ENCODE measurements around the gene HES1. TPM values are rescaled to one million over a fixed set of nuclear protein-coding genes. Genes with fewer than 3 reads are reported as not detected.

The HES1 gene
- total and polyA plus RNA-seq, 4 donors, result 28.7 to 58.9 (median 43.8) TPM

DNA sequence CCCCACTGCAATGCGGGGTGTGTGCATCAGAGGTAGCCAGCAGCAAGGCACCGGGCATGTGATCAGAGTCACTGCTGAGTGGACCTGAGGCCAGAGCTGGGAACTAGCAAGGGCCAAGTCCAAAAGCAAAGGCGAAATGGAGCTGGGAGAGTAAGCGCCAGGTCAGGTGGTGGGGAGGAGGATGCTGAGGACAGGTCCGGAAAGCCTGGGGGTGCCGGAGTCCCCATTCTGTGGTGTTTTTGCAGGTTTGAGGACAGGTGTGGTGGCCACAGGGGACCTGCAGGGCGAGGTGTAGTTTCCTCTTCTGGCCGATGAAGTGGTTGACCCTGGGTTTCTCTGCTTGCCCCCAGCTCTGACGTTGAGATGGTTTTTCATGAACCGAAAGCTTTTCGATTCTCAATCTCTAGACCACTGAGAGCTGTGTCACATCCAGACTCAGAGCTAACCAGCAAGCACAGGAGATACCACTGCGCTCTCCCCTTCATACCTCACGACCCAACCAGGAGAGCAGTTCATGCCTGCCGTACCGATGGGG is 35.0 kb upstream of the HES1 start:
- DNase-seq (ENCODE audit: low read depth in 4 of 6, low spot score in 6 of 6), result no peak
- H3K4me1 ChIP-seq (ENCODE audit: control insufficient read depth, insufficient read depth, low read length), result peaks cover 29% of the 10 kb centered on the region
- H3K9me3 ChIP-seq (ENCODE audit: control insufficient read depth, insufficient read depth, low read length), result no peaks in the 10 kb centered on the region
- H3K27ac ChIP-seq (ENCODE audit: low read depth, low read length), result no peak overlapping the region
- H3K4me3 ChIP-seq (ENCODE audit: low read depth, low read length), result no peak overlapping the region
- no peaks in the 10 kb centered on the region for H3K36me3 ChIP-seq (ENCODE audit: control insufficient read depth, insufficient read depth, low read length)
- WGBS (ENCODE audit: insufficient coverage), result 81% methylated on average over 13 of the region's 15 CpGs
- peaks cover 13% of the 10 kb centered on the region for H3K27me3 ChIP-seq (ENCODE audit: control insufficient read depth, insufficient read depth, low read length)

DNA sequence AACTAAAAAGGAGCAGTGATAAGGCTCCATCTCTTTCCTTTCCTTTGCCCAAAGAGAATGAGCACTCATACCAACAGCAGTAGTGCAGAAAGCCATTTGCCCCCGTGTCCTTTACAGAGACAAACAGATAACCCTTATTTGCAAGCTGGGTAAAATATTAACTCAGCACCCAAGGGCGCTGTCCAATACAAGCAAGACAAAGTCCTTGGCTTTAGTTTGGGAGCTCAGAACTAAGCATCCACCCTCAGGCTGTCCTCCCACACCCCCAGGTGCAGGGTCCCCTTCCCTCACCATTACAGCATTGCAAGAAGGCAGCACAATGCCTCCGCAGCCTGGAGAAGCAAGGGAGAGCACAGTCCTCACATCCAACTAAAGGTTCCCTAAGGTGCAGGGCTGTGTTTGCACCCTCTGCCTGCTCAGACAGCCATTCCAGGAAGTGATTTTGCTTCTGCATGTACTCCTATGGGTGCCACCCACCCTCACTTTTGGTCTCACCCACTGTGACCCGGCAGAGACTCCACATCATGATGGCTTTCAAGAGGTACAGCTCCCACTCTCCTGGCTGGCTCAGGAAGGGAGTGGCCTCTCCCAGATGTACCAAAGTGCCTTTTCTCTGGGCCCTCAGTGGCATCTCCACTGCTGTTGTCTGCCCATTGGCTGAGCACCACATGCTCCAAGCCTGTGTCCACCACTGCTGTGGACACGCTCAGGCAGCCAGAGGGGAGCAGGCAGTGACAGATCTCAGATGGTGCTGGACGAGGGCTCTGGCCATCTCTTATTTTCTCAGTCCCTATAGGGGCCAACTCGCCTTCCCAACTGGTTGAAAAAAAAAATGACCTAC is 34.1 kb upstream of the HES1 start:
- 95% methylated on average over 6 of the region's 7 CpGs for WGBS (ENCODE audit: insufficient coverage)
- no peaks in the 10 kb centered on the region for H3K9me3 ChIP-seq (ENCODE audit: control insufficient read depth, insufficient read depth, low read length)
- H3K4me3 ChIP-seq (ENCODE audit: low read depth, low read length), result no peak overlapping the region
- H3K27me3 ChIP-seq (ENCODE audit: control insufficient read depth, insufficient read depth, low read length), result peaks cover 13% of the 10 kb centered on the region
- H3K4me1 ChIP-seq (ENCODE audit: control insufficient read depth, insufficient read depth, low read length), result peaks cover 29% of the 10 kb centered on the region
- DNase-seq (ENCODE audit: low read depth in 4 of 6, low spot score in 6 of 6), result no peak
- no peak overlapping the region for H3K27ac ChIP-seq (ENCODE audit: low read depth, low read length)
- H3K36me3 ChIP-seq (ENCODE audit: control insufficient read depth, insufficient read depth, low read length), result no peaks in the 10 kb centered on the region

- Histone ChIP-seq H3K36me3 (ENCODE audit: control insufficient read depth, insufficient read depth, low read length) (no peaks in the 10 kb centered on the region), H3K4me1 (ENCODE audit: control insufficient read depth, insufficient read depth, low read length) (peaks cover 24% of the 10 kb centered on the region), H3K27ac (ENCODE audit: low read depth, low read length) (no peak overlapping the region), H3K27me3 (ENCODE audit: control insufficient read depth, insufficient read depth, low read length) (peaks cover 13% of the 10 kb centered on the region), H3K9me3 (ENCODE audit: control insufficient read depth, insufficient read depth, low read length) (no peaks in the 10 kb centered on the region), H3K4me3 (ENCODE audit: low read depth, low read length) (no peak overlapping the region)
- no peak for DNase-seq (ENCODE audit: low read depth in 4 of 6, low spot score in 6 of 6)
- WGBS (ENCODE audit: insufficient coverage), result 56% methylated on average over 3 of the region's 5 CpGs
These were observed 33.5 kb upstream of the HES1 start for GRCh38 chr3:194102436-194102835.

- peaks cover 13% of the 10 kb centered on the region for H3K4me1 ChIP-seq (ENCODE audit: control insufficient read depth, insufficient read depth, low read length)
- H3K27ac ChIP-seq (ENCODE audit: low read depth, low read length), result no peak overlapping the region
- 72% methylated on average over 2 of the region's 7 CpGs for WGBS (ENCODE audit: insufficient coverage)
- H3K27me3 ChIP-seq (ENCODE audit: control insufficient read depth, insufficient read depth, low read length), result peaks cover 13% of the 10 kb centered on the region
- no peaks in the 10 kb centered on the region for H3K36me3 ChIP-seq (ENCODE audit: control insufficient read depth, insufficient read depth, low read length)
- DNase-seq (ENCODE audit: low read depth in 4 of 6, low spot score in 6 of 6), result no peak
- H3K9me3 ChIP-seq (ENCODE audit: control insufficient read depth, insufficient read depth, low read length), result no peaks in the 10 kb centered on the region
- no peak overlapping the region for H3K4me3 ChIP-seq (ENCODE audit: low read depth, low read length)
These were observed 32.4 kb upstream of the HES1 start for GRCh38 chr3:194103505-194103904.

DNA sequence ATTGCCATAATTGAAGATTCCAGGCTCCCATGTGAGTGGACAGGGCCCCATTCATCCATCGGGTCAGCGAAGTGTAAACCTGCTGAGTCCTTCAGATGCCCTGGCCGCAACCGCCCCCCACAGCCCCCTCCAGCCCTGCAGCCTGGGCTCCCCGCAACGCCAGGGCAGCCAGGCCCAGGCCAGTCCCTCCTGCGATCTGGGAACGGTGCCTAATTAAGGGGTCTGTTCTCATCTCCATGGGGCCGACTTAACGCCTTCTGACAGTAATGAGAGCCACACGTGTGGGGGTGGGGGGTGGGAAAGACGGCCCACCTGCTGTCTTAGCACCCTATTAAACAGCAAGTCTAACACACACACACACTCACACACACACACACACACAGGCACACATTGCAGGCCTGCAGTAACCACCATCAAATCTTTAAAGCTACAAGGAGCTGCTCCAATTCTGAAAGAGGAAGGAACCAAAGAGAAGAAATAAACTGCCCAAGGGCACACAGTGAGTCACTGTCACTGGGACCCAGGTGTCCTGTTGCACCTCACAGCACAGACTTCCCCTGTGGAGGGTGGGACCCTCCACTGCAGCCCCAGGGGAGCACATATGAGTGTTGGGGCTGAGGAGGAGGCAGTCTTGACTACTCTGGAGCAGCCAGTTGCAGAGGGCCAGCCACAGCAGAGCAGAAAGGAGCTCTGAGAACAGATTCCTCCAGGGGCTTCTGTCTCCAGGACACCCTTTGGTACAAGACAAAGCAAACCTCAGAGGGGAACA is 31.8 kb upstream of the HES1 start:
- peaks cover 12% of the 10 kb centered on the region for H3K4me1 ChIP-seq (ENCODE audit: control insufficient read depth, insufficient read depth, low read length)
- H3K27me3 ChIP-seq (ENCODE audit: control insufficient read depth, insufficient read depth, low read length), result peaks cover 13% of the 10 kb centered on the region
- H3K36me3 ChIP-seq (ENCODE audit: control insufficient read depth, insufficient read depth, low read length), result no peaks in the 10 kb centered on the region
- WGBS (ENCODE audit: insufficient coverage), result 12% methylated on average over 4 of the region's 12 CpGs
- no peak overlapping the region for H3K4me3 ChIP-seq (ENCODE audit: low read depth, low read length)
- DNase-seq (ENCODE audit: low read depth in 4 of 6, low spot score in 6 of 6), result peak in 2 of 6 donors; percentile 48 to 79
- no peak overlapping the region for H3K27ac ChIP-seq (ENCODE audit: low read depth, low read length)
- no peaks in the 10 kb centered on the region for H3K9me3 ChIP-seq (ENCODE audit: control insufficient read depth, insufficient read depth, low read length)

- H3K27me3 ChIP-seq (ENCODE audit: control insufficient read depth, insufficient read depth, low read length), result peaks cover 11% of the 10 kb centered on the region
- 94% methylated on average over 6 of the region's 9 CpGs for WGBS (ENCODE audit: insufficient coverage)
- H3K4me3 ChIP-seq (ENCODE audit: low read depth, low read length), result no peak overlapping the region
- H3K4me1 ChIP-seq (ENCODE audit: control insufficient read depth, insufficient read depth, low read length), result peaks cover 12% of the 10 kb centered on the region
- H3K27ac ChIP-seq (ENCODE audit: low read depth, low read length), result no peak overlapping the region
- no peaks in the 10 kb centered on the region for H3K36me3 ChIP-seq (ENCODE audit: control insufficient read depth, insufficient read depth, low read length)
- no peaks in the 10 kb centered on the region for H3K9me3 ChIP-seq (ENCODE audit: control insufficient read depth, insufficient read depth, low read length)
- DNase-seq (ENCODE audit: low read depth in 4 of 6, low spot score in 6 of 6), result no peak
These were observed 30.7 kb upstream of the HES1 start for GRCh38 chr3:194105292-194105691.

- WGBS (ENCODE audit: insufficient coverage), result no CpG with 5 or more reads among the region's 1 CpG
- no peak for DNase-seq (ENCODE audit: low read depth in 4 of 6, low spot score in 6 of 6)
- Histone ChIP-seq H3K36me3 (ENCODE audit: control insufficient read depth, insufficient read depth, low read length) (no peaks in the 10 kb centered on the region), H3K4me1 (ENCODE audit: control insufficient read depth, insufficient read depth, low read length) (peaks cover 12% of the 10 kb centered on the region), H3K27me3 (ENCODE audit: control insufficient read depth, insufficient read depth, low read length) (peaks cover 9% of the 10 kb centered on the region), H3K9me3 (ENCODE audit: control insufficient read depth, insufficient read depth, low read length) (no peaks in the 10 kb centered on the region), H3K4me3 (ENCODE audit: low read depth, low read length) (no peak overlapping the region), H3K27ac (ENCODE audit: low read depth, low read length) (no peak overlapping the region)
These were observed 28.8 kb upstream of the HES1 start for GRCh38 chr3:194107107-194107506.

GRCh38 chr3:194109192-194109863 is 26.6 kb upstream of the HES1 start:
- peaks cover 4% of the 10 kb centered on the region for H3K4me1 ChIP-seq (ENCODE audit: control insufficient read depth, insufficient read depth, low read length)
- DNase-seq (ENCODE audit: low read depth in 4 of 6, low spot score in 6 of 6), result no peak
- WGBS (ENCODE audit: insufficient coverage), result no CpG with 5 or more reads among the region's 3 CpGs
- no peak overlapping the region for H3K4me3 ChIP-seq (ENCODE audit: low read depth, low read length)
- no peaks in the 10 kb centered on the region for H3K9me3 ChIP-seq (ENCODE audit: control insufficient read depth, insufficient read depth, low read length)
- no peaks in the 10 kb centered on the region for H3K36me3 ChIP-seq (ENCODE audit: control insufficient read depth, insufficient read depth, low read length)
- H3K27me3 ChIP-seq (ENCODE audit: control insufficient read depth, insufficient read depth, low read length), result peaks cover 3% of the 10 kb centered on the region
- no peak overlapping the region for H3K27ac ChIP-seq (ENCODE audit: low read depth, low read length)

- H3K4me1 ChIP-seq (ENCODE audit: control insufficient read depth, insufficient read depth, low read length), result no peaks in the 10 kb centered on the region
- H3K27me3 ChIP-seq (ENCODE audit: control insufficient read depth, insufficient read depth, low read length), result no peaks in the 10 kb centered on the region
- DNase-seq (ENCODE audit: low read depth in 4 of 6, low spot score in 6 of 6), result no peak
- WGBS (ENCODE audit: insufficient coverage), result 77% methylated on average over 7 of the region's 9 CpGs
- no peak overlapping the region for H3K27ac ChIP-seq (ENCODE audit: low read depth, low read length)
- H3K36me3 ChIP-seq (ENCODE audit: control insufficient read depth, insufficient read depth, low read length), result no peaks in the 10 kb centered on the region
- no peaks in the 10 kb centered on the region for H3K9me3 ChIP-seq (ENCODE audit: control insufficient read depth, insufficient read depth, low read length)
- no peak overlapping the region for H3K4me3 ChIP-seq (ENCODE audit: low read depth, low read length)
These were observed 25.5 kb upstream of the HES1 start for GRCh38 chr3:194110483-194110882.

All from spinal cord (tissue), 10 donors.